GM23338 (cell line): ENCODE data around the gene DACH2. TPM values are rescaled to one million over a fixed set of nuclear protein-coding genes. Genes with fewer than 3 reads are reported as not detected.

Experiments
- ATAC-seq: fragments of 200-7000 bp; cut with Tn5 transposase; 3 replicates; pipeline ENCODE4 v1.9.1; 2020
- DNase-seq: peaks from one replicate; pipeline ENCODE4 v3.0.0-alpha.2; 2015; ENCODE audit warnings: low spot score
- H2AFZ ChIP-seq: fragments of 200-600 bp; sonication (generic); 2 replicates; pipeline ENCODE4 v1.8.0; 2016; ENCODE audit warnings: antibody characterized with exemption, mild to moderate bottlenecking, moderate library complexity
- H3F3A ChIP-seq: fragments of 200-600 bp; sonication (generic); replicated peaks from 2 replicates; pipeline ENCODE4 v1.8.0; 2017; ENCODE audit warnings: antibody characterized with exemption, mixed run types, low read depth
- H3K27ac ChIP-seq: fragments of 200-600 bp; sonication (generic); 2 replicates; pipeline ENCODE4 v1.6.1; 2016; ENCODE audit warnings: low read depth
- H3K27me3 ChIP-seq: fragments of 200-600 bp; sonication (generic); 2 replicates; pipeline ENCODE4 v1.8.0; 2016; ENCODE audit warnings: mild to moderate bottlenecking, mixed run types, moderate library complexity; ENCODE audit not compliant: insufficient read depth
- H3K36me3 ChIP-seq: fragments of 200-600 bp; sonication (generic); 2 replicates; pipeline ENCODE4 v1.8.0; 2016; ENCODE audit warnings: mild to moderate bottlenecking; ENCODE audit not compliant: insufficient read depth
- H3K4me1 ChIP-seq: fragments of 200-600 bp; sonication (generic); 2 replicates; pipeline ENCODE4 v1.8.0; 2016; ENCODE audit warnings: mild to moderate bottlenecking, moderate library complexity; ENCODE audit not compliant: insufficient read depth
- H3K4me2 ChIP-seq: fragments of 200-600 bp; sonication (generic); 2 replicates; pipeline ENCODE4 v1.7.1; 2017; ENCODE audit warnings: mixed run types
- H3K4me3 ChIP-seq: fragments of 200-600 bp; sonication (generic); 2 replicates; pipeline ENCODE4 v1.6.1; 2016; ENCODE audit warnings: mixed run types
- H3K79me2 ChIP-seq: fragments of 200-600 bp; sonication (generic); replicated peaks from 2 replicates; pipeline ENCODE4 v1.8.0; 2017; ENCODE audit warnings: mild to moderate bottlenecking; ENCODE audit not compliant: insufficient read depth
- H3K9me2 ChIP-seq: fragments of 200-600 bp; sonication (generic); 2 replicates; pipeline ENCODE4 v1.8.0; 2017; ENCODE audit not compliant: insufficient read depth
- H4K20me1 ChIP-seq: fragments of 200-600 bp; sonication (generic); replicated peaks from 2 replicates; pipeline ENCODE4 v1.8.0; 2017; ENCODE audit warnings: mild to moderate bottlenecking; ENCODE audit not compliant: insufficient read depth
- H3K27ac Mint-ChIP-seq: 2 replicates; pipeline ENCODE4 v1.8.0; 2020; ENCODE audit warnings: inconsistent platforms, mild to moderate bottlenecking, moderate library complexity, mixed read lengths
- H3K27me3 Mint-ChIP-seq: 3 replicates; pipeline ENCODE4 v1.8.0; 2022; ENCODE audit warnings: low read depth, mild to moderate bottlenecking, moderate library complexity, mixed read lengths, inconsistent platforms; ENCODE audit not compliant: insufficient read depth, poor library complexity
- H3K36me3 Mint-ChIP-seq: 3 replicates; pipeline ENCODE4 v1.8.0; 2021; ENCODE audit warnings: low read depth, mild to moderate bottlenecking, inconsistent platforms, moderate library complexity, mixed read lengths
- H3K4me1 Mint-ChIP-seq: 3 replicates; pipeline ENCODE4 v1.8.0; 2020; ENCODE audit warnings: mild to moderate bottlenecking, inconsistent platforms, mixed read lengths
- H3K4me3 Mint-ChIP-seq: 3 replicates; pipeline ENCODE4 v1.8.0; 2021; ENCODE audit warnings: moderate library complexity, mild to moderate bottlenecking, inconsistent platforms, mixed read lengths
- H3K9me3 Mint-ChIP-seq: 3 replicates; pipeline ENCODE4 v1.8.0; 2020; ENCODE audit warnings: moderate library complexity, mild to moderate bottlenecking, inconsistent platforms, mixed read lengths
- CREB1 ChIP-seq: fragments of 250-450 bp; sonication (Bioruptor Pico); IDR thresholded peaks from 2 replicates; pipeline ENCODE4 v1.5.0; 2020; ENCODE audit warnings: low read depth, mild to moderate bottlenecking, moderate library complexity
- ETS1 ChIP-seq: IDR thresholded peaks from 2 replicates; pipeline ENCODE4 v1.6.1; 2016; ENCODE audit warnings: antibody characterized with exemption
- EZH2 ChIP-seq: fragments of 200-600 bp; sonication (generic); IDR thresholded peaks from one replicate; pipeline ENCODE4 v1.8.0; 2017; ENCODE audit warnings: antibody characterized with exemption, mild to moderate bottlenecking, low read depth; ENCODE audit not compliant: unreplicated experiment
- EZH2phosphoT487 ChIP-seq: fragments of 200-600 bp; sonication (generic); IDR thresholded peaks from one replicate; pipeline ENCODE4 v1.8.1; 2018; ENCODE audit warnings: antibody characterized with exemption; ENCODE audit not compliant: unreplicated experiment
- JUNB ChIP-seq: IDR thresholded peaks from one replicate; pipeline ENCODE4 v1.6.1; 2016; ENCODE audit warnings: antibody characterized with exemption; ENCODE audit not compliant: unreplicated experiment
- NANOG ChIP-seq: IDR thresholded peaks from 2 replicates; pipeline ENCODE4 v1.6.1; 2016; ENCODE audit warnings: antibody characterized with exemption, borderline replicate concordance
- POLR2AphosphoS5 ChIP-seq: IDR thresholded peaks from 2 replicates; pipeline ENCODE4 v1.6.1; 2016; ENCODE audit warnings: antibody characterized with exemption, low read depth
- REST ChIP-seq: IDR thresholded peaks from one replicate; pipeline ENCODE4 v1.6.1; 2018; ENCODE audit warnings: antibody characterized with exemption; ENCODE audit not compliant: unreplicated experiment
- STAT1 ChIP-seq: IDR thresholded peaks from one replicate; pipeline ENCODE4 v1.6.1; 2016; ENCODE audit warnings: antibody characterized with exemption; ENCODE audit not compliant: unreplicated experiment
- ZNF114 ChIP-seq: fragments of 250-450 bp; sonication (Bioruptor Pico); IDR thresholded peaks from 2 replicates; pipeline ENCODE4 v1.5.0; 2020; ENCODE audit warnings: mild to moderate bottlenecking, moderate library complexity
- ZNF331 ChIP-seq: fragments of 250-450 bp; sonication (Bioruptor Pico); IDR thresholded peaks from 2 replicates; pipeline ENCODE4 v1.5.0; 2020; ENCODE audit warnings: low read depth, mild to moderate bottlenecking, moderate library complexity
- polyA plus RNA-seq: library from polyadenylated mRNA; unstranded; fragments of >200 nt; fragmentation: Nextera tagmentation; extraction: Ambion mirVana; gene quantifications from 2 replicates; pipeline ENCODE4 v1.2.1, GENCODE V29; 2016
- total RNA-seq: library from RNA; depleted of rRNA; stranded (reverse); fragments of >200 nt; shearing (Covaris generic); gene quantifications from 2 replicates; pipeline ENCODE4 v1.2.3, GENCODE V29; 2014
- TF ChIP-seq, protein P1 (sequence below), 2 experiments: fragments of 200-600 bp in 1 of 2; sonication (generic) in 1 of 2; conservative IDR thresholded peaks; 2 replicates each; pipeline versions ENCODE4 v1.5.1 to v1.6.1; 2016 to 2017; ENCODE audit warnings: antibody characterized with exemption in 2 of 2, low read depth in 2 of 2, mild to moderate bottlenecking in 2 of 2, moderate library complexity in 1 of 2
- TF ChIP-seq, protein P2 (sequence below): fragments of 250-450 bp; sonication (Bioruptor Pico); IDR thresholded peaks from 2 replicates; pipeline ENCODE4 v1.5.0; 2020; ENCODE audit warnings: mild to moderate bottlenecking, moderate library complexity

Gene DACH2
- total and polyA plus RNA-seq, 2 experiments from 2014 or later = 2.4 to 4.6 TPM

- DNase-seq (no peak), ATAC-seq (no peak)
- H3K36me3 ChIP-seq = no peaks in the 10 kb centered on the region
- H3K4me1 Mint-ChIP-seq = no peaks in the 10 kb centered on the region
- H3K9me3 Mint-ChIP-seq = no peaks in the 10 kb centered on the region
- H3K27me3 ChIP-seq = no peaks in the 10 kb centered on the region
- no peak overlapping the region for H2AFZ ChIP-seq
- H3K27me3 Mint-ChIP-seq = no peaks in the 10 kb centered on the region
- H3K4me2 ChIP-seq = no peak overlapping the region
- H3K36me3 Mint-ChIP-seq = no peaks in the 10 kb centered on the region
- H3K79me2 ChIP-seq = no peaks in the 10 kb centered on the region
- no peaks in the 10 kb centered on the region for H4K20me1 ChIP-seq
- H3K27ac Mint-ChIP-seq = no peak overlapping the region
- no peaks in the 10 kb centered on the region for H3K4me1 ChIP-seq
- no peak overlapping the region for H3K4me3 Mint-ChIP-seq
- H3K27ac ChIP-seq = no peak overlapping the region
- no peak overlapping the region for H3K4me3 ChIP-seq
- no peaks in the 10 kb centered on the region for H3K9me2 ChIP-seq
- TF ChIP-seq POLR2AphosphoS5 = no peak
- TF ChIP-seq JUNB = no peak
- TF ChIP-seq NANOG = no peak
- no peak for TF ChIP-seq ZNF114 (CRISPR knock-in tag)
- TF ChIP-seq ETS1 = no peak
- no peak for TF ChIP-seq STAT1
- TF ChIP-seq EZH2phosphoT487 = no peak
- no peak for TF ChIP-seq ZNF331 (CRISPR knock-in tag)
- no peak for TF ChIP-seq CREB1 (CRISPR knock-in tag)
- no peak for TF ChIP-seq EZH2
- TF ChIP-seq, protein P1, sequence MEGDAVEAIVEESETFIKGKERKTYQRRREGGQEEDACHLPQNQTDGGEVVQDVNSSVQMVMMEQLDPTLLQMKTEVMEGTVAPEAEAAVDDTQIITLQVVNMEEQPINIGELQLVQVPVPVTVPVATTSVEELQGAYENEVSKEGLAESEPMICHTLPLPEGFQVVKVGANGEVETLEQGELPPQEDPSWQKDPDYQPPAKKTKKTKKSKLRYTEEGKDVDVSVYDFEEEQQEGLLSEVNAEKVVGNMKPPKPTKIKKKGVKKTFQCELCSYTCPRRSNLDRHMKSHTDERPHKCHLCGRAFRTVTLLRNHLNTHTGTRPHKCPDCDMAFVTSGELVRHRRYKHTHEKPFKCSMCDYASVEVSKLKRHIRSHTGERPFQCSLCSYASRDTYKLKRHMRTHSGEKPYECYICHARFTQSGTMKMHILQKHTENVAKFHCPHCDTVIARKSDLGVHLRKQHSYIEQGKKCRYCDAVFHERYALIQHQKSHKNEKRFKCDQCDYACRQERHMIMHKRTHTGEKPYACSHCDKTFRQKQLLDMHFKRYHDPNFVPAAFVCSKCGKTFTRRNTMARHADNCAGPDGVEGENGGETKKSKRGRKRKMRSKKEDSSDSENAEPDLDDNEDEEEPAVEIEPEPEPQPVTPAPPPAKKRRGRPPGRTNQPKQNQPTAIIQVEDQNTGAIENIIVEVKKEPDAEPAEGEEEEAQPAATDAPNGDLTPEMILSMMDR (conservative IDR thresholded peaks at IDR 0.05; ENCODE audit: low read depth in 2 of 2) = no peak
- no peak for TF ChIP-seq REST
- TF ChIP-seq, protein P2, sequence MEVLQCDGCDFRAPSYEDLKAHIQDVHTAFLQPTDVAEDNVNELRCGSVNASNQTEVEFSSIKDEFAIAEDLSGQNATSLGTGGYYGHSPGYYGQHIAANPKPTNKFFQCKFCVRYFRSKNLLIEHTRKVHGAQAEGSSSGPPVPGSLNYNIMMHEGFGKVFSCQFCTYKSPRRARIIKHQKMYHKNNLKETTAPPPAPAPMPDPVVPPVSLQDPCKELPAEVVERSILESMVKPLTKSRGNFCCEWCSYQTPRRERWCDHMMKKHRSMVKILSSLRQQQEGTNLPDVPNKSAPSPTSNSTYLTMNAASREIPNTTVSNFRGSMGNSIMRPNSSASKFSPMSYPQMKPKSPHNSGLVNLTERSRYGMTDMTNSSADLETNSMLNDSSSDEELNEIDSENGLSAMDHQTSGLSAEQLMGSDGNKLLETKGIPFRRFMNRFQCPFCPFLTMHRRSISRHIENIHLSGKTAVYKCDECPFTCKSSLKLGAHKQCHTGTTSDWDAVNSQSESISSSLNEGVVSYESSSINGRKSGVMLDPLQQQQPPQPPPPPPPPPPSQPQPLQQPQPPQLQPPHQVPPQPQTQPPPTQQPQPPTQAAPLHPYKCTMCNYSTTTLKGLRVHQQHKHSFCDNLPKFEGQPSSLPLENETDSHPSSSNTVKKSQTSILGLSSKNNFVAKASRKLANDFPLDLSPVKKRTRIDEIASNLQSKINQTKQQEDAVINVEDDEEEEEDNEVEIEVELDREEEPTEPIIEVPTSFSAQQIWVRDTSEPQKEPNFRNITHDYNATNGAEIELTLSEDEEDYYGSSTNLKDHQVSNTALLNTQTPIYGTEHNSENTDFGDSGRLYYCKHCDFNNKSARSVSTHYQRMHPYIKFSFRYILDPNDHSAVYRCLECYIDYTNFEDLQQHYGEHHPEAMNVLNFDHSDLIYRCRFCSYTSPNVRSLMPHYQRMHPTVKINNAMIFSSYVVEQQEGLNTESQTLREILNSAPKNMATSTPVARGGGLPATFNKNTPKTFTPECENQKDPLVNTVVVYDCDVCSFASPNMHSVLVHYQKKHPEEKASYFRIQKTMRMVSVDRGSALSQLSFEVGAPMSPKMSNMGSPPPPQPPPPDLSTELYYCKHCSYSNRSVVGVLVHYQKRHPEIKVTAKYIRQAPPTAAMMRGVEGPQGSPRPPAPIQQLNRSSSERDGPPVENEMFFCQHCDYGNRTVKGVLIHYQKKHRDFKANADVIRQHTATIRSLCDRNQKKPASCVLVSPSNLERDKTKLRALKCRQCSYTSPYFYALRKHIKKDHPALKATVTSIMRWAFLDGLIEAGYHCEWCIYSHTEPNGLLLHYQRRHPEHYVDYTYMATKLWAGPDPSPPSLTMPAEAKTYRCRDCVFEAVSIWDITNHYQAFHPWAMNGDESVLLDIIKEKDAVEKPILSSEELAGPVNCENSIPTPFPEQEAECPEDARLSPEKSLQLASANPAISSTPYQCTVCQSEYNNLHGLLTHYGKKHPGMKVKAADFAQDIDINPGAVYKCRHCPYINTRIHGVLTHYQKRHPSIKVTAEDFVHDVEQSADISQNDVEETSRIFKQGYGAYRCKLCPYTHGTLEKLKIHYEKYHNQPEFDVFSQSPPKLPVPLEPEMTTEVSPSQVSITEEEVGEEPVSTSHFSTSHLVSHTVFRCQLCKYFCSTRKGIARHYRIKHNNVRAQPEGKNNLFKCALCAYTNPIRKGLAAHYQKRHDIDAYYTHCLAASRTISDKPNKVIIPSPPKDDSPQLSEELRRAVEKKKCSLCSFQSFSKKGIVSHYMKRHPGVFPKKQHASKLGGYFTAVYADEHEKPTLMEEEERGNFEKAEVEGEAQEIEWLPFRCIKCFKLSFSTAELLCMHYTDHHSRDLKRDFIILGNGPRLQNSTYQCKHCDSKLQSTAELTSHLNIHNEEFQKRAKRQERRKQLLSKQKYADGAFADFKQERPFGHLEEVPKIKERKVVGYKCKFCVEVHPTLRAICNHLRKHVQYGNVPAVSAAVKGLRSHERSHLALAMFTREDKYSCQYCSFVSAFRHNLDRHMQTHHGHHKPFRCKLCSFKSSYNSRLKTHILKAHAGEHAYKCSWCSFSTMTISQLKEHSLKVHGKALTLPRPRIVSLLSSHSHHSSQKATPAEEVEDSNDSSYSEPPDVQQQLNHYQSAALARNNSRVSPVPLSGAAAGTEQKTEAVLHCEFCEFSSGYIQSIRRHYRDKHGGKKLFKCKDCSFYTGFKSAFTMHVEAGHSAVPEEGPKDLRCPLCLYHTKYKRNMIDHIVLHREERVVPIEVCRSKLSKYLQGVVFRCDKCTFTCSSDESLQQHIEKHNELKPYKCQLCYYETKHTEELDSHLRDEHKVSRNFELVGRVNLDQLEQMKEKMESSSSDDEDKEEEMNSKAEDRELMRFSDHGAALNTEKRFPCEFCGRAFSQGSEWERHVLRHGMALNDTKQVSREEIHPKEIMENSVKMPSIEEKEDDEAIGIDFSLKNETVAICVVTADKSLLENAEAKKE (CRISPR knock-in tag) = no peak
- no peaks in the 10 kb centered on the region for H3F3A ChIP-seq
Observed at GRCh38 chrX:86370927-86371326, 222.7 kb downstream of the DACH2 start.
